Parathyroid adenoma (tissue), 2 donors: ENCODE data around the gene KRTAP5-5.
"Not testable (repeated sequence)": the region's sequence is repeated elsewhere in the genome, so short reads cannot be mapped to it uniquely, and the experiment has no call there.

Experiments
- H2AFZ ChIP-seq: fragments of 300-600 bp; sonication (generic); one replicate; pipeline ENCODE4 v1.7.0; 2017; ENCODE audit warnings: antibody characterized with exemption, mild to moderate bottlenecking
- H3K27ac ChIP-seq: fragments of 300-600 bp; sonication (generic); one replicate; pipeline ENCODE4 v1.7.0; 2017
- H3K27me3 ChIP-seq: fragments of 300-600 bp; sonication (generic); one replicate; pipeline ENCODE4 v1.7.0; 2017; ENCODE audit warnings: low read length; ENCODE audit not compliant: control insufficient read depth, insufficient read depth
- H3K36me3 ChIP-seq: fragments of 300-600 bp; sonication (generic); one replicate; pipeline ENCODE4 v1.7.0; 2017; ENCODE audit warnings: low read length; ENCODE audit not compliant: control insufficient read depth, insufficient read depth
- H3K4me1 ChIP-seq: fragments of 300-600 bp; sonication (generic); one replicate; pipeline ENCODE4 v1.7.0; 2017; ENCODE audit warnings: control low read depth
- H3K4me2 ChIP-seq: fragments of 300-600 bp; sonication (generic); one replicate; pipeline ENCODE4 v1.7.0; 2017; ENCODE audit warnings: low read length
- H3K4me3 ChIP-seq: fragments of 300-600 bp; sonication (generic); one replicate; pipeline ENCODE4 v1.7.0; 2017; ENCODE audit warnings: low read depth, low read length
- H3K79me2 ChIP-seq: fragments of 300-600 bp; sonication (generic); one replicate; pipeline ENCODE4 v1.7.0; 2017; ENCODE audit warnings: control low read depth
- H3K9ac ChIP-seq: fragments of 300-600 bp; sonication (generic); one replicate; pipeline ENCODE4 v1.7.0; 2017; ENCODE audit warnings: mild to moderate bottlenecking
- H3K9me3 ChIP-seq: fragments of 300-600 bp; sonication (generic); one replicate; pipeline ENCODE4 v1.7.0; 2017; ENCODE audit warnings: low read length; ENCODE audit not compliant: control insufficient read depth
- TF ChIP-seq, protein P1 (sequence below): fragments of 300-600 bp; sonication (generic); IDR thresholded peaks from one replicate; pipeline ENCODE4 v1.7.0; 2017; ENCODE audit warnings: antibody characterized with exemption, mild to moderate bottlenecking
- donor health status: primary hyperparathyroidism.

KRTAP5-5 gene

DNA sequence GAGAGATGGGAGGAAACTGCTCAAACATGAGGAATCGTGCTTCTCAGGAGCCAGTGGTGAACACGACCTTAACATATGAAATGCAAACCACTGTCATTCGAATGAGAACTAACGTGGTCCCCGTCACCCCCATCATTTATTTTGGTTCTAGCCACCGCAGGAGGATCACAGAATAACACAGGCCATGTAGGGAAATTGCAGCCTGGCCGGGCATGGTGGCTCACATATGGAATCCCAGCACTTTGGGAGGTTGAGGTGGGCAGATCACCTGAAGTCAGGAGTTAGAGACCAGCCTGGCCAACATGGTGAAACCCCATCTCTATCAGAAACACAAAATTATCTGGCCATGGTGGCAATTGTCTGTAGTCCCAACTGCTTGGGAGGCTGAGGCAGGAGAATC, 27.1 kb downstream of the KRTAP5-5 start:
- Histone ChIP-seq H3K27ac (no peak overlapping the region), H3K27me3 (no peaks in the 10 kb centered on the region)

DNA sequence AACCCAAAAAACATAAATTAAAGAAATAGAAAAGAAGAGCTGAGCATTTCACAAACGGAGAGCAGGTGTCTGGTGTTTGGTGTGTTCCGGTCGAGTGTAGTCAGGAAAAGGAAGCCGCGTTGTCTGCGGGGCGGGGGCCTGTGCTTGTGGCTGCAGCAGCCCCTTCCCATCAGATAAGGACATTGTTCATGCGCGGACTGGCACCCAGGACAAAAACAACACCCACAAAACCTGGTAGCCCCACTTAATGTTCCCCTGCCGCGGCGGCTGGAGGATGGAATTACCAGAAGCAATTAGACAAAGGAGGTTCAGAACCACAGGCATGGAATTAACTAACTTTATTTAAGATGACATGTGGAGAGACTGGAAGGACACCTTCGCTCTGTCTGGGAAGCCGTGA, 29.9 kb downstream of the KRTAP5-5 start:
- H3K79me2 ChIP-seq: no peaks in the 10 kb centered on the region
- no peaks in the 10 kb centered on the region for H3K36me3 ChIP-seq
- no peaks in the 10 kb centered on the region for H3K9me3 ChIP-seq
- H2AFZ ChIP-seq: no peak overlapping the region
- H3K4me3 ChIP-seq: no peak overlapping the region
- H3K9ac ChIP-seq: no peak overlapping the region
- TF ChIP-seq, protein P1, sequence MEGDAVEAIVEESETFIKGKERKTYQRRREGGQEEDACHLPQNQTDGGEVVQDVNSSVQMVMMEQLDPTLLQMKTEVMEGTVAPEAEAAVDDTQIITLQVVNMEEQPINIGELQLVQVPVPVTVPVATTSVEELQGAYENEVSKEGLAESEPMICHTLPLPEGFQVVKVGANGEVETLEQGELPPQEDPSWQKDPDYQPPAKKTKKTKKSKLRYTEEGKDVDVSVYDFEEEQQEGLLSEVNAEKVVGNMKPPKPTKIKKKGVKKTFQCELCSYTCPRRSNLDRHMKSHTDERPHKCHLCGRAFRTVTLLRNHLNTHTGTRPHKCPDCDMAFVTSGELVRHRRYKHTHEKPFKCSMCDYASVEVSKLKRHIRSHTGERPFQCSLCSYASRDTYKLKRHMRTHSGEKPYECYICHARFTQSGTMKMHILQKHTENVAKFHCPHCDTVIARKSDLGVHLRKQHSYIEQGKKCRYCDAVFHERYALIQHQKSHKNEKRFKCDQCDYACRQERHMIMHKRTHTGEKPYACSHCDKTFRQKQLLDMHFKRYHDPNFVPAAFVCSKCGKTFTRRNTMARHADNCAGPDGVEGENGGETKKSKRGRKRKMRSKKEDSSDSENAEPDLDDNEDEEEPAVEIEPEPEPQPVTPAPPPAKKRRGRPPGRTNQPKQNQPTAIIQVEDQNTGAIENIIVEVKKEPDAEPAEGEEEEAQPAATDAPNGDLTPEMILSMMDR: no peak
- no peak overlapping the region for H3K4me2 ChIP-seq
- H3K27ac ChIP-seq: no peak overlapping the region
- no peaks in the 10 kb centered on the region for H3K27me3 ChIP-seq
- H3K4me1 ChIP-seq: no peaks in the 10 kb centered on the region

More for the DNA sequence above, 27.1 kb downstream of the KRTAP5-5 start:
- no peak overlapping the region for H2AFZ ChIP-seq
- H3K36me3 ChIP-seq: no peaks in the 10 kb centered on the region
- TF ChIP-seq, protein P1: no peak
- H3K4me1 ChIP-seq: no peaks in the 10 kb centered on the region
- no peaks in the 10 kb centered on the region for H3K79me2 ChIP-seq
- no peak overlapping the region for H3K4me2 ChIP-seq
- no peaks in the 10 kb centered on the region for H3K9me3 ChIP-seq
- H3K4me3 ChIP-seq: no peak overlapping the region
- H3K9ac ChIP-seq: no peak overlapping the region

GRCh38 chr11:1660111-1660867, 30.7 kb downstream of the KRTAP5-5 start:
- Histone ChIP-seq H3K79me2 (no peaks in the 10 kb centered on the region), H3K27me3 (no peaks in the 10 kb centered on the region), H3K9me3 (no peaks in the 10 kb centered on the region), H3K27ac (no peak overlapping the region), H3K4me1 (no peaks in the 10 kb centered on the region), H3K4me3 (no peak overlapping the region), H3K36me3 (no peaks in the 10 kb centered on the region), H3K4me2 (no peak overlapping the region), H2AFZ (no peak overlapping the region), H3K9ac (no peak overlapping the region)
- TF ChIP-seq, protein P1: no peak

GRCh38 chr11:1661454-1662269, 32.1 kb downstream of the KRTAP5-5 start:
- H3K9ac ChIP-seq, H2AFZ ChIP-seq: not testable (repeated sequence)

DNA sequence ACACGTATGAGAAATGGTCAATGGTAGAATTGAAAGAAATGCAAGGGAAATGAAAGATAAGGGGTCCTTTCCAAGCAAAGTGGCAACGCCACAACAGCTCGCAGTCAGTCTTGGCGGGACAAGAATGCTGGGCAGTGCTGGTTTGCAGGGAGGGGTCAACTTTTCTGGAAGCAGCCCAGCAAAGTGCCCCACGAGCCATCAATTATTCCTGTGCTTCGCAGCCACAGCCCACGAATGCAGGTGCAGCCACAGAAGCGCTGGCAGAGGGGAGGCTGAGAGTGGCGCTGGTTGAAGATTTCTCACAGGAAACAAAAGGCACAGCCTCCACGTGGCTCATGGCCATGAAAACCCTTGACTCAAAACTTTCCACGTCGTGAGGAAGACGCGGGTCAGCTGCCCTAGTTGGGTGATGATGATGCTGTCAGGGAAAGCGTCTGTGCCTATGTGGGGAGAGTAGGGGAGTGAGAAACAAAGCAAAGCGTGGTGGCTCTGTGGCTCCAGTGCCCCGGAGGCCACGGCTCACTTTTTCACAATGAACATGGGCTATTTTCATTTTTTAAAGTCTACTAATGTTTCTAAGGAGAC, 33.2 kb downstream of the KRTAP5-5 start:
- not testable (repeated sequence) for H3K36me3 ChIP-seq, H3K79me2 ChIP-seq, H3K4me2 ChIP-seq, H3K9me3 ChIP-seq, H2AFZ ChIP-seq, H3K27ac ChIP-seq, H3K9ac ChIP-seq, H3K27me3 ChIP-seq, H3K4me1 ChIP-seq, H3K4me3 ChIP-seq

More at GRCh38 chr11:1661454-1662269, 32.1 kb downstream of the KRTAP5-5 start:
- not testable (repeated sequence) for H3K36me3 ChIP-seq, H3K4me2 ChIP-seq, H3K27ac ChIP-seq, H3K4me1 ChIP-seq, H3K79me2 ChIP-seq, H3K4me3 ChIP-seq, H3K27me3 ChIP-seq, H3K9me3 ChIP-seq
